ENCODE measurements around the gene MADCAM1.

The MADCAM1 gene

DNA sequence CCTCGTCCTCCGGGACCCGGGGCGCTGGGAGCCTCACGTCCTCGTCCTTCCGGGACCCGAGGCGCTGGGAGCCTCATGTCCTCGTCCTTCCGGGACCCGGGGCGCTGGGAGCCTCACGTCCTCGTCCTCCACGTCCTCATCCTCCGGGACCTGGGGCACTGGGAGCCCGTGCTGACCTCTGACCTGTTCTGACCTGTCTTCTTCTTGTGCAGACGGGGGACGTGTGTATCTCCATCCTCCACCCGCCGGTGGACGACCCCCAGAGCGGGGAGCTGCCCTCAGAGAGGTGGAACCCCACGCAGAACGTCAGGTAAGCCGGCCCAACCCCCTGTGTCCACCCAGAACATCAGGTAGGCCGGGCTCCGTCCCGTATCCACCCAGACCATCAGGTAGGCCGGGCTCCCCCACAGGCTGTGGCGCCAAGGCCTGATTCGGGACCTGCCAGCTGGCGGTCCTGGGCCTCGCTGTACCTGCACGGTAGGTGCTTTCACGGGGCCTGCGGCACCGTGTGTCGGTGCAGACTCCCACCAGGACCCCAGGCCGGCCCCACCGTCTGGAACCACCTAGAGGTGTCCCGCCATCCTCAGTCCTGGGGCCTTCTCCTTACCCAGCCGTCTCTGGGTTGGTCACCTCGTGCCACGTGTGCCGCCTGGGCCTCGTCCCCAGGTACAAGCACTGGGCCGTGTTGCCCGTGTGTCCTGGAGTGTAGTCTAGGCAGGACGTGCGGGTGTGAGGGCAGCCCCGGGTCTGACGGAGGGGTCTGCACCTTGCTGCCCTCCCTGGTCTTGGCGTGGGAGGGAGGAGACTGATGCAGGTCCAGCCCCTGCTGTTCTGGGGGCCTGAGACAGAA lies 40.0 kb downstream of the MADCAM1 start:
- Histone ChIP-seq H2BK120ac (ENCODE audit: low read depth, low read length) (no peak overlapping the region), H3K4me3 (ENCODE audit: low read length) (no peak overlapping the region), H3K27me3 (ENCODE audit: insufficient read depth, low read length, poor library complexity) (no peaks in the 10 kb centered on the region), H2BK15ac (replicated peaks; ENCODE audit: low read depth) (no peak overlapping the region), H3K27ac (ENCODE audit: low read depth, low read length) (no peak overlapping the region), H3K9ac (ENCODE audit: low read length) (no peak overlapping the region), H2BK5ac (ENCODE audit: low read length) (no peak overlapping the region), H3K4me2 (ENCODE audit: low read length) (no peak overlapping the region), H2AK5ac (ENCODE audit: low read length) (no peak overlapping the region), H4K8ac (ENCODE audit: low read depth, low read length) (no peak overlapping the region), H3K4ac (ENCODE audit: low read depth, low read length) (no peak overlapping the region), H3K18ac (ENCODE audit: low read length) (no peak overlapping the region), H3K79me1 (ENCODE audit: low read length) (peaks cover 19% of the 10 kb centered on the region), H4K5ac (ENCODE audit: low read length) (no peak overlapping the region), H3K79me2 (ENCODE audit: control insufficient read depth, insufficient read depth, low read length) (peaks cover 35% of the 10 kb centered on the region), H3K56ac (ENCODE audit: low read length) (no peak overlapping the region), H3K36me3 (ENCODE audit: control insufficient read depth, insufficient read depth, low read length) (peaks cover 2% of the 10 kb centered on the region), H3K4me1 (ENCODE audit: control insufficient read depth, low read depth, low read length) (peaks cover 4% of the 10 kb centered on the region), H3K23ac (ENCODE audit: low read length) (no peak overlapping the region)
- DNase-seq, result no peak
- WGBS (ENCODE audit: extremely low coverage, insufficient coverage, low lambda C conversion rate), result no CpG with 5 or more reads among the region's 55 CpGs

- H3K9ac ChIP-seq (ENCODE audit: low read length), result no peak overlapping the region
- H4K5ac ChIP-seq (ENCODE audit: low read length), result no peak overlapping the region
- no peak for DNase-seq
- peaks cover 5% of the 10 kb centered on the region for H3K36me3 ChIP-seq (ENCODE audit: control insufficient read depth, insufficient read depth, low read length)
- no peak overlapping the region for H2BK15ac ChIP-seq (replicated peaks; ENCODE audit: low read depth)
- H4K8ac ChIP-seq (ENCODE audit: low read depth, low read length), result no peak overlapping the region
- peaks cover 33% of the 10 kb centered on the region for H3K79me2 ChIP-seq (ENCODE audit: control insufficient read depth, insufficient read depth, low read length)
- no peak overlapping the region for H3K56ac ChIP-seq (ENCODE audit: low read length)
- no peak overlapping the region for H3K4me2 ChIP-seq (ENCODE audit: low read length)
- H2BK5ac ChIP-seq (ENCODE audit: low read length), result no peak overlapping the region
- H3K27ac ChIP-seq (ENCODE audit: low read depth, low read length), result no peak overlapping the region
- no peak overlapping the region for H3K4ac ChIP-seq (ENCODE audit: low read depth, low read length)
- no peak overlapping the region for H3K18ac ChIP-seq (ENCODE audit: low read length)
- H3K4me3 ChIP-seq (ENCODE audit: low read length), result no peak overlapping the region
- H3K79me1 ChIP-seq (ENCODE audit: low read length), result peaks cover 19% of the 10 kb centered on the region
- H2AK5ac ChIP-seq (ENCODE audit: low read length), result no peak overlapping the region
- no peak overlapping the region for H3K23ac ChIP-seq (ENCODE audit: low read length)
- no peak overlapping the region for H2BK120ac ChIP-seq (ENCODE audit: low read depth, low read length)
- WGBS (ENCODE audit: extremely low coverage, insufficient coverage, low lambda C conversion rate), result no CpG with 5 or more reads among the region's 26 CpGs
- peaks cover 4% of the 10 kb centered on the region for H3K4me1 ChIP-seq (ENCODE audit: control insufficient read depth, low read depth, low read length)
- H3K27me3 ChIP-seq (ENCODE audit: insufficient read depth, low read length, poor library complexity), result no peaks in the 10 kb centered on the region
Observed at GRCh38 chr19:536881-537404, 40.7 kb downstream of the MADCAM1 start.

DNA sequence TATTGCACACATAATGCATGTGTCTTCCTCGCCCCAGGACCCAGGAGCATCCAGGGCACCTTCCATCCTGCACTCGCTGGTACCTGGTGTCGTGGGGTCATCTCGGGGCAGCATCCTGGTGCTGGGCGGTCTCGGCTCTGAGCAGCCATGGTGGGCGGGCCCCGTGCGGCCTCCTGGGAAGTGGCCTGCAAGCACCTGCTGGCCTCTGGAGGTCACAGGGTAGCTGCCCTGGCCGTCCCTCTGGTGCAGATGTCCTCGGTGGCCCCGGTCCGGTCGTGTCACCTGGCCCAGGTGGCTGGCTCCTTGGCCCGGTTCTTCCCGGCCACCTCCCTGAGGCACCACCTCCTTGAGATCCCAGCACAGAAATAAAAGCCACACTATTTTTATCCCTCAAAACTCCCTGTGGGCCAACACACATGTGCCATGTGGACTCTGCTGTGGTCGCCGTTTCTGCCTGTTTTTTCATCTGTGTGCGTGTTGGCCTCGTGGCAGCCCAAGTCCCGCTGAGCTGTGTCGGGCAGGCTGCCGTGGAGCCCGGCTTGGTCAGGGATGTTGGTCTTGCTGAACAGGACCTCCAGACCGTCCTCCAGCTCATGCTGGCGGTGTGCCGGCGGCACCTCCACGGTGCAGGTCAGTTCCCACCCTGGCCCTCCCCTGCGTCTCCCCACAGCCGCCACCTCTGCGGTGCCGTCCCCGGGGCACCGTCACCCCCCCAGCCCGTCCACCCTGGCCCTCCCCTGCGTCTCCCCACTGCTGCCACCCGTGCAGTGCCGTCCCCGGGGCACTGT lies 42.5 kb downstream of the MADCAM1 start:
- no peak overlapping the region for H2BK15ac ChIP-seq (replicated peaks; ENCODE audit: low read depth)
- peaks cover 11% of the 10 kb centered on the region for H3K79me1 ChIP-seq (ENCODE audit: low read length)
- no peak overlapping the region for H4K5ac ChIP-seq (ENCODE audit: low read length)
- H3K23ac ChIP-seq (ENCODE audit: low read length), result no peak overlapping the region
- H3K4ac ChIP-seq (ENCODE audit: low read depth, low read length), result no peak overlapping the region
- no peak overlapping the region for H3K4me3 ChIP-seq (ENCODE audit: low read length)
- no peak overlapping the region for H2BK120ac ChIP-seq (ENCODE audit: low read depth, low read length)
- H3K27ac ChIP-seq (ENCODE audit: low read depth, low read length), result no peak overlapping the region
- no peak overlapping the region for H4K8ac ChIP-seq (ENCODE audit: low read depth, low read length)
- peaks cover 15% of the 10 kb centered on the region for H3K79me2 ChIP-seq (ENCODE audit: control insufficient read depth, insufficient read depth, low read length)
- H2AK5ac ChIP-seq (ENCODE audit: low read length), result no peak overlapping the region
- DNase-seq, result no peak
- H3K4me2 ChIP-seq (ENCODE audit: low read length), result no peak overlapping the region
- H3K27me3 ChIP-seq (ENCODE audit: insufficient read depth, low read length, poor library complexity), result no peaks in the 10 kb centered on the region
- H3K18ac ChIP-seq (ENCODE audit: low read length), result no peak overlapping the region
- H3K36me3 ChIP-seq (ENCODE audit: control insufficient read depth, insufficient read depth, low read length), result peaks cover 5% of the 10 kb centered on the region
- H2BK5ac ChIP-seq (ENCODE audit: low read length), result no peak overlapping the region
- no peak overlapping the region for H3K56ac ChIP-seq (ENCODE audit: low read length)
- WGBS (ENCODE audit: extremely low coverage, insufficient coverage, low lambda C conversion rate), result no CpG with 5 or more reads among the region's 40 CpGs
- no peak overlapping the region for H3K9ac ChIP-seq (ENCODE audit: low read length)
- no peaks in the 10 kb centered on the region for H3K4me1 ChIP-seq (ENCODE audit: control insufficient read depth, low read depth, low read length)

- Histone ChIP-seq H3K9ac (ENCODE audit: low read length) (no peak overlapping the region), H3K27ac (ENCODE audit: low read depth, low read length) (no peak overlapping the region), H3K36me3 (ENCODE audit: control insufficient read depth, insufficient read depth, low read length) (peaks cover 5% of the 10 kb centered on the region), H3K79me2 (ENCODE audit: control insufficient read depth, insufficient read depth, low read length) (peaks cover 9% of the 10 kb centered on the region), H3K27me3 (ENCODE audit: insufficient read depth, low read length, poor library complexity) (no peaks in the 10 kb centered on the region), H3K18ac (ENCODE audit: low read length) (no peak overlapping the region), H2BK120ac (ENCODE audit: low read depth, low read length) (no peak overlapping the region), H3K79me1 (ENCODE audit: low read length) (peaks cover 9% of the 10 kb centered on the region), H3K4me2 (ENCODE audit: low read length) (no peak overlapping the region), H3K23ac (ENCODE audit: low read length) (no peak overlapping the region), H2BK5ac (ENCODE audit: low read length) (no peak overlapping the region), H4K8ac (ENCODE audit: low read depth, low read length) (no peak overlapping the region), H2BK15ac (replicated peaks; ENCODE audit: low read depth) (no peak overlapping the region), H4K5ac (ENCODE audit: low read length) (no peak overlapping the region), H2AK5ac (ENCODE audit: low read length) (no peak overlapping the region), H3K4me3 (ENCODE audit: low read length) (no peak overlapping the region), H3K4ac (ENCODE audit: low read depth, low read length) (no peak overlapping the region), H3K4me1 (ENCODE audit: control insufficient read depth, low read depth, low read length) (no peaks in the 10 kb centered on the region), H3K56ac (ENCODE audit: low read length) (no peak overlapping the region)
- no peak for DNase-seq
- WGBS (ENCODE audit: extremely low coverage, insufficient coverage, low lambda C conversion rate), result no CpG with 5 or more reads among the region's 30 CpGs
Observed at GRCh38 chr19:539429-540030, 43.2 kb downstream of the MADCAM1 start.

GRCh38 chr19:540867-541637 lies 44.8 kb downstream of the MADCAM1 start:
- Histone ChIP-seq H2BK15ac (replicated peaks; ENCODE audit: low read depth) (no peak overlapping the region), H4K8ac (ENCODE audit: low read depth, low read length) (no peak overlapping the region), H3K79me2 (ENCODE audit: control insufficient read depth, insufficient read depth, low read length) (no peaks in the 10 kb centered on the region), H3K4me2 (ENCODE audit: low read length) (no peak overlapping the region), H3K36me3 (ENCODE audit: control insufficient read depth, insufficient read depth, low read length) (peaks cover 5% of the 10 kb centered on the region), H3K56ac (ENCODE audit: low read length) (no peak overlapping the region), H3K79me1 (ENCODE audit: low read length) (peaks cover 2% of the 10 kb centered on the region), H2BK120ac (ENCODE audit: low read depth, low read length) (no peak overlapping the region), H4K5ac (ENCODE audit: low read length) (no peak overlapping the region), H3K9ac (ENCODE audit: low read length) (no peak overlapping the region), H3K27ac (ENCODE audit: low read depth, low read length) (no peak overlapping the region), H3K4me3 (ENCODE audit: low read length) (no peak overlapping the region), H3K18ac (ENCODE audit: low read length) (no peak overlapping the region), H2AK5ac (ENCODE audit: low read length) (no peak overlapping the region), H3K23ac (ENCODE audit: low read length) (no peak overlapping the region), H2BK5ac (ENCODE audit: low read length) (no peak overlapping the region), H3K4me1 (ENCODE audit: control insufficient read depth, low read depth, low read length) (no peaks in the 10 kb centered on the region), H3K4ac (ENCODE audit: low read depth, low read length) (no peak overlapping the region), H3K27me3 (ENCODE audit: insufficient read depth, low read length, poor library complexity) (no peaks in the 10 kb centered on the region)
- DNase-seq, result no peak
- WGBS (ENCODE audit: extremely low coverage, insufficient coverage, low lambda C conversion rate), result no CpG with 5 or more reads among the region's 51 CpGs

Data from mesendoderm (in vitro differentiated cells).